HepG2 (cell line): ENCODE measurements around the gene CTNNA1. TPM values are rescaled to one million over a fixed set of nuclear protein-coding genes. Genes with fewer than 3 reads are reported as not detected.

Experiments used
- ATAC-seq: fragments of 200-7000 bp; cut with Tn5 transposase; 3 replicates; pipeline ENCODE4 v1.9.1; 2020; ENCODE audit warnings: mild to moderate bottlenecking, moderate library complexity
- BruUV-seq: library from RNA; stranded (reverse); fragments of 400-500 nt; replicated peaks from 2 replicates; lab custom pipeline; 2021; lab: Mats Ljungman, UMichigan
- CTCF ChIA-PET: fragments of 300-600 bp; formaldehyde crosslinking; extraction: SDS; loops from one replicate; lab custom pipeline; 2021; ENCODE audit warnings: low total read pairs, inconsistent platforms, low intra/inter-chr PET ratio; lab: Yijun Ruan, JAX
- POLR2A ChIA-PET: fragments of 350-600 bp; sonication (Branson Sonifier 250); formaldehyde crosslinking; loops from one replicate; lab custom pipeline; 2020; ENCODE audit warnings: antibody characterized with exemption, inconsistent platforms; lab: Yijun Ruan, JAX
- DNase-seq: peaks from one replicate; pipeline ENCODE4 v3.0.0-alpha.2; 2015; ENCODE audit warnings: low spot score
- FAIRE-seq: peaks from 3 replicates; lab custom pipeline; 2011; peaks lifted over from hg19 to GRCh38; lab: Jason Lieb, UNC
- H2AFZ ChIP-seq: one replicate; pipeline ENCODE4 v1.6.1; 2011; ENCODE audit warnings: low read length, inconsistent platforms
- H3K27ac ChIP-seq: fragments of 300-600 bp; 3 replicates; pipeline ENCODE4 v1.8.0; 2011; ENCODE audit warnings: mixed run types, mild to moderate bottlenecking, mixed read lengths, low read length, inconsistent platforms; ENCODE audit not compliant: insufficient read depth; ENCODE audit errors: extremely low read length
- H3K27me3 ChIP-seq, 2 experiments: fragments of 200-600 bp in 1 of 2; 2 replicates in 1 of 2; 3 replicates in 1 of 2; pipeline versions ENCODE4 v1.6.0 to v1.8.0; 2011; ENCODE audit warnings: low read length in 2 of 2, mild to moderate bottlenecking in 2 of 2, moderate library complexity in 2 of 2, inconsistent platforms in 1 of 2; ENCODE audit not compliant: insufficient read depth in 2 of 2, control insufficient read depth in 1 of 2
- H3K36me3 ChIP-seq, 2 experiments: fragments of 200-600 bp in 1 of 2; replicated peaks in 1 of 2; 2 replicates in 1 of 2; 3 replicates in 1 of 2; pipeline versions ENCODE4 v1.5.1 to v1.8.0; 2011; ENCODE audit warnings: low read length in 2 of 2, inconsistent platforms in 1 of 2; ENCODE audit not compliant: insufficient read depth in 2 of 2, control insufficient read depth in 1 of 2
- H3K4me1 ChIP-seq: 2 replicates; pipeline ENCODE4 v1.5.1; 2012; ENCODE audit warnings: low read length, inconsistent platforms; ENCODE audit not compliant: insufficient read depth
- H3K4me2 ChIP-seq: 2 replicates; pipeline ENCODE4 v1.6.0; 2011; ENCODE audit warnings: low read depth, low read length, inconsistent platforms
- H3K4me3 ChIP-seq, 3 experiments: fragments of 200-600 bp in 1 of 3; sonication (generic), shearing (Covaris generic) in 1 of 3; replicated peaks in 1 of 3; 2 replicates each; pipeline ENCODE4 v1.5.1; 2011 to 2016; ENCODE audit warnings: low read length in 3 of 3, inconsistent platforms in 2 of 3, low read depth in 2 of 3, mild to moderate bottlenecking in 2 of 3, control low read depth in 1 of 3, mixed read lengths in 1 of 3; ENCODE audit not compliant: insufficient read depth in 1 of 3
- H3K79me2 ChIP-seq: one replicate; pipeline ENCODE4 v1.6.1; 2011; ENCODE audit warnings: low read length, inconsistent platforms; ENCODE audit not compliant: insufficient read depth
- H3K9ac ChIP-seq: 2 replicates; pipeline ENCODE4 v1.6.0; 2011; ENCODE audit warnings: mild to moderate bottlenecking, low read depth, low read length, inconsistent platforms; ENCODE audit not compliant: insufficient read depth
- H3K9me3 ChIP-seq: 2 replicates; pipeline ENCODE4 v1.5.1; 2012; ENCODE audit warnings: mild to moderate bottlenecking, low read length
- H4K20me1 ChIP-seq: 2 replicates; pipeline ENCODE4 v1.6.0; 2011; ENCODE audit warnings: inconsistent platforms, mild to moderate bottlenecking, low read length, moderate library complexity; ENCODE audit not compliant: insufficient read depth
- CENPT ChIP-seq: sonication (generic); formaldehyde crosslinking; IDR thresholded peaks from 2 replicates; pipeline ENCODE4 v1.8.0; 2022; ENCODE audit warnings: low read depth, mild to moderate bottlenecking, moderate library complexity, missing genetic modification reagents
- EEA1 ChIP-seq: sonication (generic); formaldehyde crosslinking; IDR thresholded peaks from 2 replicates; pipeline ENCODE4 v1.5.1; 2020; ENCODE audit warnings: mild to moderate bottlenecking, missing genetic modification reagents, borderline replicate concordance
- EP300 ChIP-seq, 3 experiments: sonication (generic) in 1 of 3; formaldehyde crosslinking in 1 of 3; IDR thresholded peaks; 2 replicates each; pipeline versions ENCODE4 v1.5.1 to v1.6.1; 2011 to 2020; ENCODE audit warnings: low read depth in 2 of 3, low read length in 2 of 3, borderline replicate concordance in 1 of 3, improper control_type of control experiment in 1 of 3, mild to moderate bottlenecking in 1 of 3, missing genetic modification reagents in 1 of 3, moderate library complexity in 1 of 3
- ETV6 ChIP-seq: sonication (generic); formaldehyde crosslinking; conservative IDR thresholded peaks from 2 replicates; pipeline ENCODE4 v1.4.0; 2020; ENCODE audit warnings: missing genetic modification reagents
- GPN1 ChIP-seq: sonication (generic); formaldehyde crosslinking; IDR thresholded peaks from 2 replicates; pipeline ENCODE4 v1.5.1; 2020; ENCODE audit warnings: missing genetic modification reagents, borderline replicate concordance
- ISL2 ChIP-seq: sonication (generic); formaldehyde crosslinking; IDR thresholded peaks from 2 replicates; pipeline ENCODE4 v1.5.0; 2020; ENCODE audit warnings: missing genetic modification reagents
- MEIS2 ChIP-seq: sonication (generic); formaldehyde crosslinking; IDR thresholded peaks from 2 replicates; pipeline ENCODE4 v1.9.0; 2021; ENCODE audit warnings: mild to moderate bottlenecking, missing genetic modification reagents
- NPAS2 ChIP-seq: sonication (generic); formaldehyde crosslinking; IDR thresholded peaks from 2 replicates; pipeline ENCODE4 v1.8.0; 2022; ENCODE audit warnings: mild to moderate bottlenecking, missing genetic modification reagents, borderline replicate concordance
- NR1H2 ChIP-seq: sonication (generic); formaldehyde crosslinking; IDR thresholded peaks from 2 replicates; pipeline ENCODE4 v1.8.1; 2022; ENCODE audit warnings: low read depth, missing genetic modification reagents, borderline replicate concordance
- THYN1 ChIP-seq: sonication (generic); formaldehyde crosslinking; IDR thresholded peaks from 2 replicates; pipeline ENCODE4 v1.8.1; 2023; ENCODE audit warnings: low read depth, mild to moderate bottlenecking, moderate library complexity, missing genetic modification reagents, borderline replicate concordance
- U2AF2 ChIP-seq: fragments of 200-400 bp; formaldehyde crosslinking; IDR thresholded peaks from 2 replicates; pipeline ENCODE4 v1.6.1; 2017; ENCODE audit warnings: low read depth, mild to moderate bottlenecking, low read length
- ZBTB43 ChIP-seq: sonication (generic); formaldehyde crosslinking; conservative IDR thresholded peaks from 2 replicates; pipeline ENCODE4 v1.4.0; 2020; ENCODE audit warnings: missing genetic modification reagents
- ZFX ChIP-seq: sonication (generic); formaldehyde crosslinking; IDR thresholded peaks from 2 replicates; pipeline ENCODE4 v1.4.0; 2020; ENCODE audit warnings: mild to moderate bottlenecking, low read depth, missing genetic modification reagents, moderate library complexity
- ZNF496 ChIP-seq: sonication (generic); formaldehyde crosslinking; IDR thresholded peaks from 2 replicates; pipeline ENCODE4 v1.8.1; 2023; ENCODE audit warnings: mild to moderate bottlenecking, moderate library complexity, missing genetic modification reagents; ENCODE audit not compliant: insufficient replicate concordance
- ZNF878 ChIP-seq: sonication (generic); formaldehyde crosslinking; IDR thresholded peaks from 2 replicates; pipeline ENCODE4 v1.8.1; 2023; ENCODE audit warnings: mild to moderate bottlenecking, missing genetic modification reagents, moderate library complexity
- WGBS: methylation state at CpG from one replicate; pipeline ENCODE4 v1.1.6; 2017; ENCODE audit warnings: low lambda C conversion rate; 5-methylcytosine and 5-hydroxymethylcytosine counted together
- in situ Hi-C: cut with HindIII; loops from 2 replicates; pipeline ENCODE4 v1.10.0; 2017; ENCODE audit warnings: low pct_unique_long_range_greater_than_20kb; ENCODE audit not compliant: extremely low pct_ligation_motif_present
- intact Hi-C: fragments of 100-400 bp; cut with micrococcal nuclease; formaldehyde crosslinking; loops from one replicate; pipeline ENCODE4 v1.10.0; 2022; ENCODE audit not compliant: unreplicated experiment
- polyA plus RNA-seq, 8 experiments: library from polyadenylated mRNA; depleted of rRNA in 3 of 8; stranded (reverse) in 7 of 8; unstranded in 1 of 8; fragments of >200 nt; fragmentation: Illumina TruSeq in 4 of 8; extraction: Trizol in 4 of 8; gene quantifications; 2 replicates each; pipeline versions ENCODE4 v1.2.1 to v1.2.3, GENCODE V29; 2011 to 2016; ENCODE audit warnings: low read depth in 4 of 8, missing spikeins in 1 of 8, mixed read lengths in 1 of 8; ENCODE audit not compliant: insufficient read depth in 1 of 8
- total RNA-seq, 5 experiments: library from RNA; depleted of rRNA; stranded (reverse); fragments of >200 nt; fragmentation: Illumina TruSeq; extraction: Trizol; gene quantifications; 2 replicates each; pipeline ENCODE4 v1.2.3, GENCODE V29; 2016; ENCODE audit warnings: low read depth in 1 of 5
- TF ChIP-seq, protein P1 (sequence below): IDR thresholded peaks from 2 replicates; pipeline ENCODE4 v1.6.1; 2016
- TF ChIP-seq, protein P2 (sequence below): sonication (generic); formaldehyde crosslinking; IDR thresholded peaks from 2 replicates; pipeline ENCODE4 v1.4.0; 2020; ENCODE audit warnings: missing genetic modification reagents, mild to moderate bottlenecking, borderline replicate concordance

The CTNNA1 gene
- total and polyA plus RNA-seq, 2 of the 13 experiments (the other 11 are each of a cell fraction or from before 2014, with no cell fraction given): 66.8 to 162 TPM

GRCh38 chr5:138975098-138975847 is 222.0 kb downstream of the CTNNA1 start (continued):
- TF ChIP-seq, protein P1, sequence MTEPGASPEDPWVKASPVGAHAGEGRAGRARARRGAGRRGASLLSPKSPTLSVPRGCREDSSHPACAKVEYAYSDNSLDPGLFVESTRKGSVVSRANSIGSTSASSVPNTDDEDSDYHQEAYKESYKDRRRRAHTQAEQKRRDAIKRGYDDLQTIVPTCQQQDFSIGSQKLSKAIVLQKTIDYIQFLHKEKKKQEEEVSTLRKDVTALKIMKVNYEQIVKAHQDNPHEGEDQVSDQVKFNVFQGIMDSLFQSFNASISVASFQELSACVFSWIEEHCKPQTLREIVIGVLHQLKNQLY (CRISPR knock-in tag): no peak

DNA sequence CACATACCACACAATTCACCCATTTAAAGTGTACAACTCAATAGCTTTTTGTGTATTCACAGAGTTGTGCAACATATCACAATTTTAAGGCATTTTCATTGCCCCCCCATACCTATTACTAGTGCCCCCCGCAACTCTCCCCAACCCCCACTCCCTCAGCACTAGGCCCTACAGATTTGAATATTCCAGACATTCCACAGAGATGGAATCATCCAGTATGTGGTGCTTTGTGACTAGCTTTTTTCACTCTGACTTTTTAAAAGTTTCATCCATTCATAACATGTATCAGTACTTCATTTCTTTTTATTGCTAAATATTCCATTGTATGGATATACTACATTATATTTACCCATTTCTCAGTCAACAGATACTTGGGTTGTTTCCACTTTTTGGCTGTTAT is 224.9 kb downstream of the CTNNA1 start:
- no peak for FAIRE-seq
- intact Hi-C loops (no loop called here), in situ Hi-C loops (no loop called here)
- ChIA-PET POLR2A (no interaction called here), CTCF (no interaction called here)
- no peak for ATAC-seq
- H3K9me3 ChIP-seq: no peaks in the 10 kb centered on the region
- no peaks in the 10 kb centered on the region for H3K79me2 ChIP-seq
- H3K4me3 ChIP-seq: no peak overlapping the region
- no peak overlapping the region for H3K27ac ChIP-seq
- H3K4me1 ChIP-seq: no peaks in the 10 kb centered on the region
- no TSS peak for BruUV-seq
- WGBS: 94% methylated on average over 1 of the region's 1 CpG
- H3K27me3 ChIP-seq: no peaks in the 10 kb centered on the region
- H3K9ac ChIP-seq: no peak overlapping the region
- H3K4me2 ChIP-seq: no peak overlapping the region
- no peaks in the 10 kb centered on the region for H3K36me3 ChIP-seq
- DNase-seq: no peak
- no peak overlapping the region for H2AFZ ChIP-seq
- TF ChIP-seq THYN1: no peak
- TF ChIP-seq MEIS2 (CRISPR knock-in tag): no peak
- TF ChIP-seq EEA1 (CRISPR knock-in tag): no peak
- no peak for TF ChIP-seq ZBTB43
- TF ChIP-seq ZNF878 (CRISPR knock-in tag): no peak
- no peak for TF ChIP-seq ISL2 (CRISPR knock-in tag)
- no peak for TF ChIP-seq NR1H2 (CRISPR knock-in tag)
- no peak for TF ChIP-seq NPAS2 (CRISPR knock-in tag)
- TF ChIP-seq ETV6 (CRISPR knock-in tag): no peak
- no peak for TF ChIP-seq EP300 (IDR thresholded peaks at IDR 0.05; ENCODE audit: low read depth in 2 of 2, low read length in 2 of 2)
- no peak for TF ChIP-seq EP300 (CRISPR knock-in tag; IDR thresholded peaks at IDR 0.05; ENCODE audit: borderline replicate concordance)
- TF ChIP-seq, protein P2, sequence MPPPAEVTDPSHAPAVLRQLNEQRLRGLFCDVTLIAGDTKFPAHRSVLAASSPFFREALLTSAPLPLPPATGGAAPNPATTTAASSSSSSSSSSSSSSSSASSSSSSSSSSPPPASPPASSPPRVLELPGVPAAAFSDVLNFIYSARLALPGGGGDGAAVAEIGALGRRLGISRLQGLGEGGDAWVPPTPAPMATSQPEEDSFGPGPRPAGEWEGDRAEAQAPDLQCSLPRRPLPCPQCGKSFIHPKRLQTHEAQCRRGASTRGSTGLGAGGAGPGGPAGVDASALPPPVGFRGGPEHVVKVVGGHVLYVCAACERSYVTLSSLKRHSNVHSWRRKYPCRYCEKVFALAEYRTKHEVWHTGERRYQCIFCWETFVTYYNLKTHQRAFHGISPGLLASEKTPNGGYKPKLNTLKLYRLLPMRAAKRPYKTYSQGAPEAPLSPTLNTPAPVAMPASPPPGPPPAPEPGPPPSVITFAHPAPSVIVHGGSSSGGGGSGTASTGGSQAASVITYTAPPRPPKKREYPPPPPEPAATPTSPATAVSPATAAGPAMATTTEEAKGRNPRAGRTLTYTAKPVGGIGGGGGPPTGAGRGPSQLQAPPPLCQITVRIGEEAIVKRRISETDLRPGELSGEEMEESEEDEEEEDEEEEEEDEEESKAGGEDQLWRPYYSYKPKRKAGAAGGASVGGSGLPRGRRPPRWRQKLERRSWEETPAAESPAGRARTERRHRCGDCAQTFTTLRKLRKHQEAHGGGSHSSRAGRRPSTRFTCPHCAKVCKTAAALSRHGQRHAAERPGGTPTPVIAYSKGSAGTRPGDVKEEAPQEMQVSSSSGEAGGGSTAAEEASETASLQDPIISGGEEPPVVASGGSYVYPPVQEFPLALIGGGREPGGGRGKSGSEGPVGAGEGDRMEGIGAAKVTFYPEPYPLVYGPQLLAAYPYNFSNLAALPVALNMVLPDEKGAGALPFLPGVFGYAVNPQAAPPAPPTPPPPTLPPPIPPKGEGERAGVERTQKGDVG: no peak
- TF ChIP-seq GPN1 (CRISPR knock-in tag): no peak
- no peak for TF ChIP-seq CENPT (CRISPR knock-in tag)
- TF ChIP-seq U2AF2: no peak
- no peak for TF ChIP-seq ZNF496 (CRISPR knock-in tag)
- no peak for TF ChIP-seq ZFX
- no peaks in the 10 kb centered on the region for H4K20me1 ChIP-seq
